IMR-90 (cell line): ENCODE results near the gene JMJD1C.

Experiments
- BHLHE40 ChIP-seq: fragments of 150-350 bp; IDR thresholded peaks from 2 replicates; pipeline ENCODE4 v1.6.1; 2016; ENCODE audit warnings: mild to moderate bottlenecking, low read depth, low read length
- CEBPB ChIP-seq: IDR thresholded peaks from 2 replicates; pipeline ENCODE4 v1.6.1; 2012; ENCODE audit warnings: low read depth, low read length, improper control_type of control experiment
- FOS ChIP-seq: fragments of 150-350 bp; IDR thresholded peaks from 2 replicates; pipeline ENCODE4 v1.6.1; 2016; ENCODE audit warnings: low read depth, low read length
- MAFK ChIP-seq: IDR thresholded peaks from 2 replicates; pipeline ENCODE4 v1.6.1; 2012; ENCODE audit warnings: low read depth, low read length, improper control_type of control experiment
- MAZ ChIP-seq: IDR thresholded peaks from 2 replicates; pipeline ENCODE4 v1.6.1; 2012; ENCODE audit warnings: low read depth, mild to moderate bottlenecking, low read length, improper control_type of control experiment, moderate library complexity, borderline replicate concordance
- MXI1 ChIP-seq: IDR thresholded peaks from 2 replicates; pipeline ENCODE4 v1.6.1; 2012; ENCODE audit warnings: low read depth, mild to moderate bottlenecking, low read length, moderate library complexity, borderline replicate concordance
- POLR2A ChIP-seq: IDR thresholded peaks from 2 replicates; pipeline ENCODE4 v1.6.1; 2012; ENCODE audit warnings: mild to moderate bottlenecking, low read depth, low read length
- RAD21 ChIP-seq: IDR thresholded peaks from 2 replicates; pipeline ENCODE4 v1.6.1; 2012; ENCODE audit warnings: low read length, improper control_type of control experiment
- RCOR1 ChIP-seq: IDR thresholded peaks from 2 replicates; pipeline ENCODE4 v1.6.1; 2012; ENCODE audit warnings: mild to moderate bottlenecking, low read length, improper control_type of control experiment; ENCODE audit not compliant: insufficient replicate concordance
- SMC3 ChIP-seq: fragments of 150-350 bp; IDR thresholded peaks from 2 replicates; pipeline ENCODE4 v1.6.1; 2016; ENCODE audit warnings: low read depth, mild to moderate bottlenecking, antibody characterized with exemption, low read length, moderate library complexity
- TF ChIP-seq, protein P1 (sequence below): conservative IDR thresholded peaks from 2 replicates; pipeline ENCODE4 v1.5.1; 2012; ENCODE audit warnings: mild to moderate bottlenecking, low read depth, low read length, improper control_type of control experiment
- TF ChIP-seq, protein P2 (sequence below): fragments of 150-350 bp; IDR thresholded peaks from 2 replicates; pipeline ENCODE4 v1.6.1; 2017; ENCODE audit warnings: mild to moderate bottlenecking, antibody characterized with exemption, low read length, low read depth

DNA sequence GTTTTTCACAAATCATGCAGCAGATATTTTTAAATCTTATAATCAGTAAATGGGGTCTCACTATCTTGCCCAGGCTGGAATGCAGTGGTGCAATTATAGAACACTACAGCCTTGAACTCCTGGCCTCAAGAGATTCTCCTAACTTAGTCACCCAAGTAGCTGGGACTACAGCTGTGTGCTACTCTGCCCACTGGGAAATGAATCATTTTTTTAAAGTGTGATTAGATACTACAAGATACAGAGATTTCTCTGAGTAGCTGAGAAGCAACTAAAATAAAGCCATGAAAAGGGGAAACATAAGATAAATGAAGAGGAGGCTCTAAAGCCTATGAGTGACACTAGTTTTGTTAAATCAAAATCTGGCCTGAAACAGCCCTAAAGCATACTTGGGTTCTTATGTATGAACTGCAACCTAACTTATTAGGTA lies 119.7 kb downstream of the JMJD1C start:
- TF ChIP-seq, protein P1, sequence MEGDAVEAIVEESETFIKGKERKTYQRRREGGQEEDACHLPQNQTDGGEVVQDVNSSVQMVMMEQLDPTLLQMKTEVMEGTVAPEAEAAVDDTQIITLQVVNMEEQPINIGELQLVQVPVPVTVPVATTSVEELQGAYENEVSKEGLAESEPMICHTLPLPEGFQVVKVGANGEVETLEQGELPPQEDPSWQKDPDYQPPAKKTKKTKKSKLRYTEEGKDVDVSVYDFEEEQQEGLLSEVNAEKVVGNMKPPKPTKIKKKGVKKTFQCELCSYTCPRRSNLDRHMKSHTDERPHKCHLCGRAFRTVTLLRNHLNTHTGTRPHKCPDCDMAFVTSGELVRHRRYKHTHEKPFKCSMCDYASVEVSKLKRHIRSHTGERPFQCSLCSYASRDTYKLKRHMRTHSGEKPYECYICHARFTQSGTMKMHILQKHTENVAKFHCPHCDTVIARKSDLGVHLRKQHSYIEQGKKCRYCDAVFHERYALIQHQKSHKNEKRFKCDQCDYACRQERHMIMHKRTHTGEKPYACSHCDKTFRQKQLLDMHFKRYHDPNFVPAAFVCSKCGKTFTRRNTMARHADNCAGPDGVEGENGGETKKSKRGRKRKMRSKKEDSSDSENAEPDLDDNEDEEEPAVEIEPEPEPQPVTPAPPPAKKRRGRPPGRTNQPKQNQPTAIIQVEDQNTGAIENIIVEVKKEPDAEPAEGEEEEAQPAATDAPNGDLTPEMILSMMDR = no peak
- TF ChIP-seq, protein P2, sequence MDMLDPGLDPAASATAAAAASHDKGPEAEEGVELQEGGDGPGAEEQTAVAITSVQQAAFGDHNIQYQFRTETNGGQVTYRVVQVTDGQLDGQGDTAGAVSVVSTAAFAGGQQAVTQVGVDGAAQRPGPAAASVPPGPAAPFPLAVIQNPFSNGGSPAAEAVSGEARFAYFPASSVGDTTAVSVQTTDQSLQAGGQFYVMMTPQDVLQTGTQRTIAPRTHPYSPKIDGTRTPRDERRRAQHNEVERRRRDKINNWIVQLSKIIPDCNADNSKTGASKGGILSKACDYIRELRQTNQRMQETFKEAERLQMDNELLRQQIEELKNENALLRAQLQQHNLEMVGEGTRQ = no peak
- TF ChIP-seq SMC3 (no peak), POLR2A (no peak), MXI1 (no peak), FOS (no peak), BHLHE40 (no peak), RAD21 (no peak), MAZ (no peak), MAFK (no peak), CEBPB (no peak), RCOR1 (no peak)
